ENCODE results near the gene PDGFRB. TPM values are rescaled to one million over a fixed set of nuclear protein-coding genes. Genes with fewer than 3 reads are reported as not detected.

PDGFRB gene
- total and polyA plus RNA-seq, 9 of the 15 experiments (the other 6 are each of a cell fraction or from before 2014, with no cell fraction given) = 0.01 to 1.5 (median 0.09) TPM; not detected in 3

DNA sequence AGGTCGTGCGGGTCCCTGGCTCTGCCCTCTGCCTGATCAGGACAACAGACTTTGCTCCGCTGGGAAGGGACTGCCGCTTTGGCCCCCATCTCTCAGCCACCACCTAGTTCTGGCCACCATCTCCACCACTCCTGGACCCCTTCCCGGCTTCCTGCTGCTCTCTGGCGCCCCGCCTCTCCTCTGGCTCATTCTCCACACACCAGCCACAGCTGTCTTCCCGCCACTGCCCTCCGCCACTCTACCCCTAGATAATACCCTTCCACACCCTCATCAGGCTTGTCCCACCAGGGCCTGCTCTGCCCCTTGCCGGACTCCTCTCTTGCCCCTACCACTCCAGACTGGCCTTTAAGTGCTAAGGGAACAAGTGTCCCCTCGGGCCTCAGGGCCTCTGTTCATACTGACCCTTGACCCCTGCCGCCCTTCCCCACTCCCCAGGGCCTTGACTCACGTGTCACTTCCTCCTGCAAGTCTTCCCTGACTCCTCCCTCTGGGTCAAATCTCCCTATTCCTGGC is 8.0 kb upstream of the PDGFRB start (continued):
- TF ChIP-seq CREB1 (IDR thresholded peaks at IDR 0.05) (no peak), CREB1 (CRISPR knock-in tag; IDR thresholded peaks at IDR 0.05) (no peak), SAFB (IDR thresholded peaks at IDR 0.05; ENCODE audit: borderline replicate concordance, low read depth, low read length) (no peak), ARNT (IDR thresholded peaks at IDR 0.05) (no peak), ZNF668 (CRISPR knock-in tag; IDR thresholded peaks at IDR 0.05) (no peak), HNRNPLL (IDR thresholded peaks at IDR 0.05; ENCODE audit: low read depth, low read length, poor library complexity, severe bottlenecking) (no peak), FOXJ3 (CRISPR knock-in tag; IDR thresholded peaks at IDR 0.05) (no peak), PHF20 (IDR thresholded peaks at IDR 0.05; ENCODE audit: partially characterized antibody) (no peak), HDAC1 (IDR thresholded peaks at IDR 0.05) (no peak), MEF2D (tag; conservative IDR thresholded peaks at IDR 0.05; ENCODE audit: low read depth) (no peak), SRSF7 (optimal IDR thresholded peaks at IDR 0.05; ENCODE audit: low read depth, low read length) (no peak), ZBTB17 (CRISPR knock-in tag; IDR thresholded peaks at IDR 0.05) (no peak), ZBTB7A (IDR thresholded peaks at IDR 0.05; ENCODE audit: borderline replicate concordance, control insufficient read depth, low read depth, low read length) (peak; percentile 27; the same call in 1 of the 2 replicates), SMARCA5 (IDR thresholded peaks at IDR 0.05) (no peak), ZFP36 (IDR thresholded peaks at IDR 0.05; ENCODE audit: low read depth, low read length, partially characterized antibody) (peak; percentile 58), ZC3H11A (IDR thresholded peaks at IDR 0.05; ENCODE audit: low read depth, low read length) (no peak), U2AF1 (optimal IDR thresholded peaks at IDR 0.05; ENCODE audit: low read depth, low read length) (no peak), ESRRB (CRISPR knock-in tag; IDR thresholded peaks at IDR 0.05; ENCODE audit: borderline replicate concordance) (no peak), SMARCE1 (IDR thresholded peaks at IDR 0.05) (0 out of 2 replicates have a peak, but pooled peaks have one; percentile 27), ELF1 (tag; IDR thresholded peaks at IDR 0.05) (no peak), KAT7 (CRISPR knock-in tag; IDR thresholded peaks at IDR 0.05; ENCODE audit: borderline replicate concordance) (no peak), ZBED1 (IDR thresholded peaks at IDR 0.05) (no peak)
- TF ChIP-seq, protein P1, sequence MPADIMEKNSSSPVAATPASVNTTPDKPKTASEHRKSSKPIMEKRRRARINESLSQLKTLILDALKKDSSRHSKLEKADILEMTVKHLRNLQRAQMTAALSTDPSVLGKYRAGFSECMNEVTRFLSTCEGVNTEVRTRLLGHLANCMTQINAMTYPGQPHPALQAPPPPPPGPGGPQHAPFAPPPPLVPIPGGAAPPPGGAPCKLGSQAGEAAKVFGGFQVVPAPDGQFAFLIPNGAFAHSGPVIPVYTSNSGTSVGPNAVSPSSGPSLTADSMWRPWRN (IDR thresholded peaks at IDR 0.05; ENCODE audit: low read depth) = no peak
- TF ChIP-seq, protein P2, sequence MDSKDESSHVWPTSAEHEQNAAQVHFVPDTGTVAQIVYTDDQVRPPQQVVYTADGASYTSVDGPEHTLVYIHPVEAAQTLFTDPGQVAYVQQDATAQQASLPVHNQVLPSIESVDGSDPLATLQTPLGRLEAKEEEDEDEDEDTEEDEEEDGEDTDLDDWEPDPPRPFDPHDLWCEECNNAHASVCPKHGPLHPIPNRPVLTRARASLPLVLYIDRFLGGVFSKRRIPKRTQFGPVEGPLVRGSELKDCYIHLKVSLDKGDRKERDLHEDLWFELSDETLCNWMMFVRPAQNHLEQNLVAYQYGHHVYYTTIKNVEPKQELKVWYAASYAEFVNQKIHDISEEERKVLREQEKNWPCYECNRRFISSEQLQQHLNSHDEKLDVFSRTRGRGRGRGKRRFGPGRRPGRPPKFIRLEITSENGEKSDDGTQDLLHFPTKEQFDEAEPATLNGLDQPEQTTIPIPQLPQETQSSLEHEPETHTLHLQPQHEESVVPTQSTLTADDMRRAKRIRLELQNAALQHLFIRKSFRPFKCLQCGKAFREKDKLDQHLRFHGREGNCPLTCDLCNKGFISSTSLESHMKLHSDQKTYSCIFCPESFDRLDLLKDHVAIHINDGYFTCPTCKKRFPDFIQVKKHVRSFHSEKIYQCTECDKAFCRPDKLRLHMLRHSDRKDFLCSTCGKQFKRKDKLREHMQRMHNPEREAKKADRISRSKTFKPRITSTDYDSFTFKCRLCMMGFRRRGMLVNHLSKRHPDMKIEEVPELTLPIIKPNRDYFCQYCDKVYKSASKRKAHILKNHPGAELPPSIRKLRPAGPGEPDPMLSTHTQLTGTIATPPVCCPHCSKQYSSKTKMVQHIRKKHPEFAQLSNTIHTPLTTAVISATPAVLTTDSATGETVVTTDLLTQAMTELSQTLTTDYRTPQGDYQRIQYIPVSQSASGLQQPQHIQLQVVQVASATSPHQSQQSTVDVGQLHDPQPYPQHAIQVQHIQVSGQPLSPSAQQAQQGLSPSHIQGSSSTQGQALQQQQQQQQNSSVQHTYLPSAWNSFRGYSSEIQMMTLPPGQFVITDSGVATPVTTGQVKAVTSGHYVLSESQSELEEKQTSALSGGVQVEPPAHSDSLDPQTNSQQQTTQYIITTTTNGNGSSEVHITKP (IDR thresholded peaks at IDR 0.05; ENCODE audit: partially characterized antibody) = peak; percentile 83
- TF ChIP-seq, protein P3, sequence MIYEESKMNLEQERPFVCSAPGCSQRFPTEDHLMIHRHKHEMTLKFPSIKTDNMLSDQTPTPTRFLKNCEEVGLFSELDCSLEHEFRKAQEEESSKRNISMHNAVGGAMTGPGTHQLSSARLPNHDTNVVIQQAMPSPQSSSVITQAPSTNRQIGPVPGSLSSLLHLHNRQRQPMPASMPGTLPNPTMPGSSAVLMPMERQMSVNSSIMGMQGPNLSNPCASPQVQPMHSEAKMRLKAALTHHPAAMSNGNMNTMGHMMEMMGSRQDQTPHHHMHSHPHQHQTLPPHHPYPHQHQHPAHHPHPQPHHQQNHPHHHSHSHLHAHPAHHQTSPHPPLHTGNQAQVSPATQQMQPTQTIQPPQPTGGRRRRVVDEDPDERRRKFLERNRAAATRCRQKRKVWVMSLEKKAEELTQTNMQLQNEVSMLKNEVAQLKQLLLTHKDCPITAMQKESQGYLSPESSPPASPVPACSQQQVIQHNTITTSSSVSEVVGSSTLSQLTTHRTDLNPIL (CRISPR knock-in tag; IDR thresholded peaks at IDR 0.05) = no peak
